H9 (cell line): Measurements from ENCODE around the gene FNDC3B. TPM values are rescaled to one million over a fixed set of nuclear protein-coding genes. Genes with fewer than 3 reads are reported as not detected.

Experiments
- DNase-seq: peaks from one replicate; pipeline ENCODE4 v3.0.0-alpha.2; 2017
- H2AFZ ChIP-seq: one replicate; pipeline ENCODE4 v1.6.1; 2013; ENCODE audit warnings: mild to moderate bottlenecking, low read length, control low read depth, moderate library complexity
- H2AK5ac ChIP-seq: 2 replicates; pipeline ENCODE4 v1.6.1; 2013; ENCODE audit warnings: low read length, control low read depth, mixed read lengths; ENCODE audit not compliant: insufficient read length
- H2BK120ac ChIP-seq: one replicate; pipeline ENCODE4 v1.6.1; 2013; ENCODE audit warnings: low read depth, mild to moderate bottlenecking, low read length, control low read depth, inconsistent platforms; ENCODE audit not compliant: poor library complexity, severe bottlenecking
- H2BK12ac ChIP-seq: 2 replicates; pipeline ENCODE4 v1.6.1; 2013; ENCODE audit warnings: low read length, control low read depth, mixed read lengths, low read depth; ENCODE audit not compliant: insufficient read length
- H2BK15ac ChIP-seq: 2 replicates; pipeline ENCODE4 v1.6.1; 2013; ENCODE audit warnings: low read depth, low read length, control low read depth
- H2BK20ac ChIP-seq: one replicate; pipeline ENCODE4 v1.6.1; 2013; ENCODE audit warnings: low read depth, mild to moderate bottlenecking, low read length, control low read depth, inconsistent platforms; ENCODE audit not compliant: poor library complexity, severe bottlenecking
- H2BK5ac ChIP-seq: 2 replicates; pipeline ENCODE4 v1.6.1; 2013; ENCODE audit warnings: low read length, control low read depth, mixed read lengths; ENCODE audit not compliant: insufficient read length
- H3K14ac ChIP-seq: 2 replicates; pipeline ENCODE4 v1.6.1; 2013; ENCODE audit warnings: low read length, control low read depth; ENCODE audit not compliant: insufficient read depth
- H3K18ac ChIP-seq: 2 replicates; pipeline ENCODE4 v1.6.1; 2013; ENCODE audit warnings: low read depth, mild to moderate bottlenecking, mixed read lengths, low read length, control low read depth; ENCODE audit not compliant: insufficient read length
- H3K23ac ChIP-seq: 2 replicates; pipeline ENCODE4 v1.6.1; 2013; ENCODE audit warnings: low read length, control low read depth, mixed read lengths, low read depth; ENCODE audit not compliant: insufficient read length
- H3K23me2 ChIP-seq: 2 replicates; pipeline ENCODE4 v1.6.1; 2013; ENCODE audit warnings: low read depth, mild to moderate bottlenecking, mixed read lengths, low read length, control low read depth; ENCODE audit not compliant: insufficient read length, poor library complexity, severe bottlenecking
- H3K27ac ChIP-seq: 2 replicates; pipeline ENCODE4 v1.5.1; 2013; ENCODE audit warnings: low read length, control low read depth, mixed read lengths, low read depth; ENCODE audit not compliant: insufficient read length
- H3K27me3 ChIP-seq: 2 replicates; pipeline ENCODE4 v1.6.1; 2013; ENCODE audit warnings: low read length, control low read depth, inconsistent platforms; ENCODE audit not compliant: insufficient read depth
- H3K4ac ChIP-seq: 2 replicates; pipeline ENCODE4 v1.6.1; 2013; ENCODE audit warnings: low read depth, mild to moderate bottlenecking, control low read depth, inconsistent platforms, low read length, moderate library complexity
- H3K4me1 ChIP-seq: 2 replicates; pipeline ENCODE4 v1.6.1; 2013; ENCODE audit warnings: low read length, control low read depth, inconsistent platforms; ENCODE audit not compliant: insufficient read depth
- H3K4me2 ChIP-seq: 2 replicates; pipeline ENCODE4 v1.6.1; 2013; ENCODE audit warnings: low read length, control low read depth, mixed read lengths; ENCODE audit not compliant: insufficient read length, insufficient read depth
- H3K56ac ChIP-seq: 2 replicates; pipeline ENCODE4 v1.6.1; 2013; ENCODE audit warnings: low read depth, mild to moderate bottlenecking, mixed read lengths, low read length, control low read depth; ENCODE audit not compliant: insufficient read length
- H3K79me1 ChIP-seq: 2 replicates; pipeline ENCODE4 v1.6.1; 2013; ENCODE audit warnings: low read depth, mild to moderate bottlenecking, moderate library complexity, low read length, control low read depth, inconsistent platforms; ENCODE audit not compliant: insufficient read depth, poor library complexity, severe bottlenecking
- H3K79me2 ChIP-seq: 2 replicates; pipeline ENCODE4 v1.6.1; 2013; ENCODE audit warnings: low read length, control low read depth, inconsistent platforms; ENCODE audit not compliant: insufficient read depth
- H3K9ac ChIP-seq: 2 replicates; pipeline ENCODE4 v1.6.1; 2013; ENCODE audit warnings: low read length, control low read depth, mixed read lengths; ENCODE audit not compliant: insufficient read length; ENCODE audit errors: extremely low read depth
- H3K9me3 ChIP-seq: one replicate; pipeline ENCODE4 v1.6.1; 2013; ENCODE audit warnings: low read depth, low read length, inconsistent platforms; ENCODE audit not compliant: control insufficient read depth
- H3T11ph ChIP-seq: one replicate; pipeline ENCODE4 v1.6.1; 2013; ENCODE audit warnings: mild to moderate bottlenecking, low read length, control low read depth, inconsistent platforms
- H4K20me1 ChIP-seq: one replicate; pipeline ENCODE4 v1.6.1; 2013; ENCODE audit not compliant: control insufficient read depth, insufficient read length, insufficient read depth
- H4K5ac ChIP-seq: 2 replicates; pipeline ENCODE4 v1.6.1; 2013; ENCODE audit warnings: low read depth, mild to moderate bottlenecking, mixed read lengths, low read length, control low read depth; ENCODE audit not compliant: insufficient read length
- H4K8ac ChIP-seq: replicated peaks from 2 replicates; pipeline ENCODE4 v1.6.1; 2013; ENCODE audit warnings: low read length, control low read depth, mixed read lengths, low read depth; ENCODE audit not compliant: insufficient read length
- H4K91ac ChIP-seq: 2 replicates; pipeline ENCODE4 v1.6.1; 2013; ENCODE audit warnings: low read depth, mild to moderate bottlenecking, moderate library complexity, mixed read lengths, low read length, control low read depth; ENCODE audit not compliant: insufficient read length
- H3K27ac Mint-ChIP-seq, 3 experiments: 2 replicates in 2 of 3; 3 replicates in 1 of 3; pipeline ENCODE4 v1.8.0; 2020 to 2021; ENCODE audit warnings: mixed read lengths in 3 of 3, mild to moderate bottlenecking in 1 of 3, moderate library complexity in 1 of 3
- H3K27me3 Mint-ChIP-seq: 2 replicates; pipeline ENCODE4 v1.8.0; 2021; ENCODE audit warnings: low read depth, mild to moderate bottlenecking, moderate library complexity, mixed read lengths
- H3K36me3 Mint-ChIP-seq, 3 experiments: 2 replicates in 2 of 3; 3 replicates in 1 of 3; pipeline ENCODE4 v1.8.0; 2020 to 2021; ENCODE audit warnings: low read depth in 3 of 3, mixed read lengths in 3 of 3; ENCODE audit not compliant: insufficient read depth in 1 of 3
- H3K4me1 Mint-ChIP-seq, 2 experiments: 2 replicates each; pipeline ENCODE4 v1.8.0; 2020; ENCODE audit warnings: mixed read lengths in 2 of 2
- H3K4me3 Mint-ChIP-seq, 2 experiments: 2 replicates in 1 of 2; 3 replicates in 1 of 2; pipeline ENCODE4 v1.8.0; 2020 to 2021; ENCODE audit warnings: mild to moderate bottlenecking in 2 of 2, mixed read lengths in 2 of 2, moderate library complexity in 1 of 2
- H3K9me3 Mint-ChIP-seq, 2 experiments: 2 replicates in 1 of 2; 3 replicates in 1 of 2; pipeline ENCODE4 v1.8.0; 2020; ENCODE audit warnings: mild to moderate bottlenecking in 2 of 2, mixed read lengths in 2 of 2, moderate library complexity in 1 of 2
- WGBS: extraction: QIAGEN DNeasy Blood & Tissue Kit; methylation state at CpG from one replicate; pipeline ENCODE4 v1.1.7; 2013; ENCODE audit warnings: missing lambda C conversion rate, low lambda C conversion rate, mixed read lengths; ENCODE audit not compliant: insufficient read length; ENCODE audit errors: extremely low coverage; 5-methylcytosine and 5-hydroxymethylcytosine counted together
- total RNA-seq: library from RNA; stranded (reverse); gene quantifications from 2 replicates; pipeline ENCODE4 v1.2.1, GENCODE V29; 2021
- TF ChIP-seq, protein P1 (sequence below): fragments of 200-600 bp; sonication (generic); conservative IDR thresholded peaks from 3 replicates; pipeline ENCODE4 v1.8.0; 2021; ENCODE audit warnings: antibody characterized with exemption, mild to moderate bottlenecking

FNDC3B gene
- total RNA-seq, 1 experiment from 2014 or later = 43.8 TPM

DNA sequence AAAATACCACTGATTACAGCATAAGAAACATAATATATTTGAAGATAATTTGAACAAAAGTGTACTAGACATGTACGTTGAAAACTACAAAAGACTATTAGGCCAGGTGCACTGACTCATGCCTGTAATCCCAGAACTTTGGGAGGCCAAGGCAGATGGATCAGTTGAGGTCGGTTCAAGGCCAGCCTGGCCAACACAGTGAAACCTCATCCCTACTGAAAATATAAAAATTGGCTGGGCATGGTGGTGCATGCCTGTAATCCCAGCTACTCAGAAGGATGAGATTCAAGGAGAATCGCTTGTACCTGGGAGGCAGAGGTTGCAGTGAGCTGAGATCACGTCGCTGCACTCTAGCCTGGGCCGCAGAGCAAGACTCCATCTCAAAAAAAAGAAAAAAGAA lies 36.2 kb upstream of the FNDC3B start:
- Histone ChIP-seq H3K79me1 (no peaks in the 10 kb centered on the region), H3K9ac (no peak overlapping the region), H3K4me1 (no peaks in the 10 kb centered on the region), H3K4me2 (no peak overlapping the region), H3K14ac (no peak overlapping the region), H3K27ac (no peak overlapping the region), H4K8ac (no peak overlapping the region), H3K56ac (no peak overlapping the region), H2BK15ac (no peak overlapping the region), H2AFZ (no peak overlapping the region), H3K4ac (no peak overlapping the region), H4K91ac (no peak overlapping the region), H4K20me1 (no peaks in the 10 kb centered on the region), H3K23ac (no peak overlapping the region), H3K79me2 (no peaks in the 10 kb centered on the region), H3K9me3 (no peaks in the 10 kb centered on the region), H2AK5ac (no peak overlapping the region), H2BK120ac (no peak overlapping the region), H3K18ac (no peak overlapping the region), H3K23me2 (no peaks in the 10 kb centered on the region), H3K27me3 (no peaks in the 10 kb centered on the region), H2BK5ac (no peak overlapping the region), H2BK20ac (no peak overlapping the region), H3T11ph (no peak overlapping the region), H2BK12ac (no peak overlapping the region), H4K5ac (no peak overlapping the region)
- Mint-ChIP-seq H3K27me3 (no peaks in the 10 kb centered on the region), H3K27ac (no peak overlapping the region), H3K4me1 (no peaks in the 10 kb centered on the region), H3K9me3 (peaks cover 5 to 9% of the 10 kb centered on the region in 2 experiments; a peak in 4 of 5 replicates), H3K36me3 (peaks cover 0 to 5% (median 2%) of the 10 kb centered on the region in 3 experiments; a peak in 3 of 7 replicates), H3K4me3 (no peak overlapping the region)
- DNase-seq = no peak
- no CpG with 5 or more reads among the region's 6 CpGs for WGBS
- TF ChIP-seq, protein P1, sequence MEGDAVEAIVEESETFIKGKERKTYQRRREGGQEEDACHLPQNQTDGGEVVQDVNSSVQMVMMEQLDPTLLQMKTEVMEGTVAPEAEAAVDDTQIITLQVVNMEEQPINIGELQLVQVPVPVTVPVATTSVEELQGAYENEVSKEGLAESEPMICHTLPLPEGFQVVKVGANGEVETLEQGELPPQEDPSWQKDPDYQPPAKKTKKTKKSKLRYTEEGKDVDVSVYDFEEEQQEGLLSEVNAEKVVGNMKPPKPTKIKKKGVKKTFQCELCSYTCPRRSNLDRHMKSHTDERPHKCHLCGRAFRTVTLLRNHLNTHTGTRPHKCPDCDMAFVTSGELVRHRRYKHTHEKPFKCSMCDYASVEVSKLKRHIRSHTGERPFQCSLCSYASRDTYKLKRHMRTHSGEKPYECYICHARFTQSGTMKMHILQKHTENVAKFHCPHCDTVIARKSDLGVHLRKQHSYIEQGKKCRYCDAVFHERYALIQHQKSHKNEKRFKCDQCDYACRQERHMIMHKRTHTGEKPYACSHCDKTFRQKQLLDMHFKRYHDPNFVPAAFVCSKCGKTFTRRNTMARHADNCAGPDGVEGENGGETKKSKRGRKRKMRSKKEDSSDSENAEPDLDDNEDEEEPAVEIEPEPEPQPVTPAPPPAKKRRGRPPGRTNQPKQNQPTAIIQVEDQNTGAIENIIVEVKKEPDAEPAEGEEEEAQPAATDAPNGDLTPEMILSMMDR = no peak
